NK-92 (cell line): Measurements from ENCODE around the gene OTOGL.

ENCODE experiments used
- DNase-seq: peaks from one replicate; lab custom pipeline; 2025; ENCODE audit not compliant: unreplicated experiment; lab: John Stamatoyannopoulos, UW

Gene OTOGL

DNA sequence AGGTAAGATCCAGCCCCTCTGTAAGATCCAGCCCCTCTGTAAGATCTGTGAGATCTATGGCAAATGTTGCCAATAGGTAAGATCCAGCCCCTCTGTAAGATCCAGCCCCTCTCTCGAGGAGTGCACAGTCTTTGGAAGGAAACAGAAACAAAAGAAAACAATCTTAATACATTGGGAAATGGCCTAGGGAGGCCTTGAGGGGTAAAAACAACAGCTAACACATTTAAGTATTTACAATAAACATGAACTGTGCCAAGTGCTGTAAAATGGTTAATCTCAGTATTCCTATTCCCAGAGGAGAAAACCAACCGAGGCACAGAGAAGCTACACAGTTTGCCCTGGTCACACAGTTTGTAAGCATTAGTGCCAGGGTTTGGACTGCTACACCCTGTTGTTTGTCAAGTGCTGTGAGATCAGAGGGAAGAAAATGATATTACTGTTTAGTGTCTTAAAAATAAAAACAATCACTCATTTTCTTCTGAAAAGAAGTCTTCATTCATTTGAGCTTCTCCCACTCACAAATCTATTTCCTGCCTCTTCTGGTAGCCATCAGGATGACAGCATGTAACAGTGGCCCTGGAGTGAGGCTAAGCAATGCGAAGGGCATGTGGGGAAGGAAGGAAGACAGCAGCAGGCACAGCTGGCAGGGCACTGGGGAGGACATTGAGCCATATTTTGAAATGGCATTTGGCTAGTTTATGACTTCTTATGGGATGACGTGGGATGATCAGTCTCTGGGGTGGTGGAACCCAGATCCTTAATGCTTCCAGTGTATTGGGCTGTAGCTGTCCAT is 226.0 kb downstream of the OTOGL start:
- DNase-seq, result no peak

DNA sequence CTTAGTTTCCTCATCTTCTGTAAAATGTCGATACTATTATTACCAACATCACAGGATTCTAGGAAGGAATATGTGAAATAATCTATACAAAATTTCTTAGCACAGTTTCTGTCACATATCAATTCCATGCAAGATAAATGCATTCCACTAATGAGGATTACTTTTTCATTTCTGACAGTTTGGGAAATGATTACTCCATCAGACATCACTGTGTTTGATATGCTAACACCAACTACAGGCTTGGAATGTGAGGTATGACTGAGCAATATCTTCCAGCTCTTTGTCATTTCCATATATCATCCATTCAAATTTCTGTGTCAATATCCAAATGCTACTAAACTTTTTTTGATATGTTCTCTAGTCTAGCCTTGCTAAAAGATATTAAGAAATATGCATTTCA is 233.5 kb downstream of the OTOGL start:
- no peak for DNase-seq

DNA sequence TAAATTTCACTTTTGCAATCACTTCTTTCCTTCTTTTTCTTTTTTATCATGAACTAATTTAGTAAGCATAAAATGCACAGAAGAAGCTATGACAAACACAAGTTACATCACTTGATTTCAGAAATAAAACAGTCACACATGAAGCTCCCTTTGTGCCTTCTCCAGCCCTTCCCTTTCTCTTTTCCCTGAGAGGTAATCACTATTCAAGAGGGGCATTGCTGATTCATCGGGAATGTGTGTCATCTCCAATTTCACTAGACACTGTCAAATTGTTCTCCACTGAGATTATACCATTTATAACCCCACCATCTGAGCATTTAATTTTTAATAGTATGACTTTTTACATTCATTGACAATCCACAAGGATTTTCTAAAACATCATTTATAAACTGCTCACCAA is 253.1 kb downstream of the OTOGL start:
- DNase-seq, result no peak

DNA sequence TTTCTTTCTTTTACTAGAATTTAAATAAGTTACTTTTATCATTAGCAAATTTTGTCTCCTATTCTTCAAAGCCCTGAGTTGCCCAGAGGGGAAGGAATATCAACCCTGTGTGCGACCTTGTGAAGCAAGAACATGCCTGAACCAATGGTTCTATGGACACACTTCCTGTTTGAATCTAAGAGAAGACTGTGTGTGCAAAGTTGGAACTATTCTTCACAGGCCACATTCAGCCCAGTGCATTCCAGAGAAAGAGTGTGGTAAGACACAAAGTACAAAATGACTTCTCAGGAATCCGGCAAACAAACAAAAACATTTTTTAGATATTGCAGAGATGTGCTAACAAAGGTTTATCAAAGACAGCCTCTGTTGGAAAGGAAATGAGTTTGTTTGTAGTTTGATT is 253.9 kb downstream of the OTOGL start:
- DNase-seq, result no peak

DNA sequence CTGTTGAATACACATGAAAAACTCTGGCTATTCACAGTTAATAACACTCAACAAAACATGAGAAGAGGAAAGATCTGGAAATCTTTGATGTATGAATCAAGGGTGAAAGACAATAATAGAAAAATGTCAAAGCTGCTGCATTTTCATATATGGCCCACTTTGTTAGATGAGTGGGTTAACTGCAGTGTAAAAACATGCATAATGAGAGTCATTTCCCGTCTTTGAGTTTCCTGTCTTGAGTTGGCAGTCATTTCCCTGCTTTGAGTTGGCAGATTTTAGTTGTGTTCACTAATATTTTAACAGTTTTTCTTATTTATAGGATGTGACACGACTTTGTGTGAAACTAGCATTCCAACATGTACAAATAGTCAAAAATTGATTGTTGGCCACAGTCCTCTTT is 256.8 kb downstream of the OTOGL start:
- DNase-seq, result no peak

DNA sequence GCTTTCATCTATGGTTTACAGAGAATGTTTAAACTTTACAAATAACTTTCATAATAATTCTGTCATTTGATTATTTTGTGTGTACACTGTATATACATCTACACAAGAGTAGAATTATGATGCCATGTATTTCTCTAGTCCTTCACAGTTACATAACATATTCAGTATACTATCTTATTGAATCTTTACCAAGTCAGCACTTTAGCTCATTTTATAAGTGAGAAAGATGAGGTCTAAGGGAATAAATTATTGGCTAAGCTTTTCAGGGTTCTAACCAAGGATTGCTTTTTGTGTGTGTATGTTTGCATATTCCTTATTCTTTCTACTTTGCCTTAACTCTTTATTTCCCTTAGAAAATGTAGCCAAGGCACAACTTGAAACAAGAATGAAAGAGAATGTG is 260.4 kb downstream of the OTOGL start:
- no peak for DNase-seq

DNA sequence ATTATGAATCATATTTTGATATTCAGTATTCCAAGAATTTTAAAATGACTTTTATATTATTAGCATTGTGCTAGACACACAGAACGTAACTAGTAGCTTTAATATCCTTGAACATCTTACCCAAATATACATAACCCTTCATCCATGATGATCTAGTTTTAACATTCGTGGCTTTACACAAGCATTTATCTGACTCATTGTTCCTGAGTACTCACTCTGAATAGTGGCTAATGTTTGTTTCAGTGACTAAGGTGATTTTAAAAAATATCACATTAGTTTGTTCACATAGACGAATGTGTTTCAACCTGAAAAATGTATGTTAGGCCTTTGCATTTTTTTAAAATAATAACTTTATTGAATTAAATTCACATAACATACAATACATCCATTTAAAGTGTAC is 264.7 kb downstream of the OTOGL start:
- DNase-seq, result no peak

DNA sequence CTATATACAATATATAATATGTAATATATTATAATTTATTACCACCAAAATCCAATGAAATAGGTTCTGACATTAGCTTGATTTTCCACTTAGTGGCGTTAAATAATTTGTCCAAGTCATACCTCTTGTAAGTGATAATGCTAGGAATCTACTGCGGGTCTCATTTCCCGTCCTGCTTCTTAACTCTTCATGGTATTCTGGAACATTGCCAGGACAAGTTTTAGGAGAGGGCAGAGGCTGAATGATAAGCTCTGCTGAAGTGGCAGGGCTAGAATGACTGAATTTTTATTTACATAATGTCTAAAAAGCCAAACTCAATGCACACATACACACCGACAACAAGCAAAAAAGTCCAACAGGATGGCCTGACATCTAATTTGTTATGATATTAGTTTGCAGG is 274.3 kb downstream of the OTOGL start:
- no peak for DNase-seq

DNA sequence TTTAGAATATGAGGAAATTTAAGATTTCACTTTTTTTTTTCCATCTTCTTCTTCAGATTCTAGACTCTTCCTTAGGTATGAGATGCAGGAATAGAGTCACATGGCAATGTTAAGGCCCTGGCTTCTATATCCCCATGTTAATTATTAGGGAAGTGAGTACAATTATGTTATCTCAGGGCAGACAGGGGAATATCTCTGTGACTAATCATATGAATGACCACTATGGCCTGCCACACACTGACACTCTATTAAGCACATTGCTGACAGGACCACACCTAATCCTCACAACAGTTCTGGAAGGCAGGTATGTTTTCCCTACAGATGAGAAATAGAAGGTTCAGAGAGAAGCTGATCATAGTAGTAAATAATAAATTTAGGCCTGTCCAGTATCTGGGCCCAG is 275.3 kb downstream of the OTOGL start:
- no peak for DNase-seq

DNA sequence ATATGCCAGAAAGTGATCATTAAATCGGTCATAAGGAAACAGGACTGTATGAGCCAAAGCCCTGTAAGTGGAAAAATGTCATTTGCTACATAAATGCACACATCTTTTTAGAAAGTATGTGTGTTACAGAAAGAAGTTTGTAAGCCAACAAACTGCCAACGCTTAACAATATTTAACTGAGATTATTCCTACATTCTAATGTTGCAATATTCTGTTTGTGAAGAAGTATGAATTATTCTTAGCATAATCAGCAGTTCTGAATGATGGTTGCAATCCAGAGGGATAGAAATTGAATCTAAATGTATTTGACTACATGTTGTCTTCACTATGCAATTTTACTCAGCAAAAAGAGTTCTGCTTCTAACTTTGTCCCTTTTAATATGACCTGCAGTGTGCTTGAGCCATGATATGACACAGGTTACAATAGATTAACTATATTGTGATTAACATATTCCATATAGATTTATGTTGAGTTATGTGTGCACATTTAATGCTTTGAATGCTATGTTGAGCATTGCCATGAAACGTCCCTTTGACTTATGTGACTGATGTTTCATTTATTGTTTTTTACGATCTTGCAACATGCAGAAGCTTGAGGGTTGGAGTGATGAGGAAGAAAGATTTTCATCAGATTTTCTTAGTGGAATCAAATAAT is 277.9 kb downstream of the OTOGL start:
- DNase-seq, result no peak

DNA sequence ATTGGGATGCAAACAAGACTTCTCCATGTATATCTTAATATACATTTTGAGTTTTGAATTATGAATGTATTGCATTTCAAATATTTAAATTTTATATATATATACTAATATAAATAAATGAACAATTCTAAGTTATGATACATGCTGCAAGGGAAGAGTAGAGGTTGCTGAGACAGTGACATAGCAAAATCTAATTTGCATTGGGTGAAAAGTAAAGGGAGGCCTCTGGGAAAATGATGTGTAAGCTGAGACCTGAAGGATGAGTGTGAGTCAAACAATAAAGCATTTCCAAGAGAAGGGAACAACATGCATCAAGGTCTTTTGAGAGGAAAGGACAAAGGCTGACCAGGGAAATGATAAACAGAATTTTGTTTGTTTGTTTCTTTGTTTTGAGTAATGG is 281.8 kb downstream of the OTOGL start:
- DNase-seq, result no peak

DNA sequence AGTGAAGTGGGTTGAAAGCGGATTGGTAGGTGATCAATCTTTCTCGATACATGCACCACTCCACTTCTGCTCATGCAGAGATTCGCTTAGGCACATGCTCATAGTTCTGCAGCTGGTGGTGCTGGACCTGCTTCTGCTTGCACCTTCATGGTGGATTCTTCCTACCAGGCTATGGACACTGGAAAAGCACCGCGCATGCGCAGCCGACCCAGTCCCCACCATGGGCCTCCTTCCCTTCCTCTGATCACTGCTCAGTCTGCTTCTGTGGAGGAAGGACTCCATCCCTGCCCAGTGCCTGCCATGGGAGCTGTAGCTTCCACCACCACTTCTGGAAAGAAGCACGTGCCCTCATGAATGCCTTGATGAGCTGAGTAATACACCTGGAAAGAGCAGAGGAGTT is 282.9 kb downstream of the OTOGL start:
- DNase-seq, result no peak

DNA sequence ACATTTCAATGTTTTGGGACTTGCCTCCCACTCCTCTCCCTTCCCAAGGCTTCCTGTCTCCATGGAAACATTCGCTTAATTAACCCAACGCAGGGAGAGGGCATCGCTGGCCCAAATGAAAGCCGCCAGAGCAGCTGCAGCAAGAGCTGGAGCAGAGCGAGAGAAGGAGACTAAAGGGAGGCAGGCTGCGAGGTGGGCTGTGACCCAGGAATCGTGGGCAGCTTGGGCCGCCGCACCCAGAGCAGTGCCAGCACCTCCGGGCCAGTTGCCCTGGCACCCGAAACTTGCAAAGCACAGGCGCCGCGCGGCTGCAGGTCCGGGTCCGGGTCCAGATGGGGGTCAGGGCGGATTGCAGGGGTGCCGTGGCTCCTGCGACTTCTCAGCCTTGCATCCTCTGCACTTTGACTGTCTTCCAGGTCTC is 301.2 kb downstream of the OTOGL start:
- no peak for DNase-seq

DNA sequence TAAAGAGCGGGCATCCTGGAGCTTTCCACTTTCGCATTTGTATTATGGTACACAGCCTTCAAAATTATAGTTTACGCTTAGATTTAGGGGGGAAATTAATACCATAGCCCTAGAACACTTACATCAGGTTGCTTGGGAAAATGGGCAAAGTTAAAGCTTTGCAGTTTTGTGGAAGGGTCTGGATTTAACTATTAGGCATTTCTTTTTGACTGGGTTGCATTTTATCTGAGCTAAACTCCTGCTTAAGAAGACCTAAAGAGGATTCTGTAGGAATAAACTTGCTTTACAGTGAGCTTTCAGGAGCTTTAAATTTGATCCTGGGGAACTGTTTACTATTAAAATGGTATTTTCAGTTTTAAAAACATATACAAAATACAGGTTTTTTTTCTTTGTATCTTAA is 301.9 kb downstream of the OTOGL start:
- DNase-seq, result no peak

DNA sequence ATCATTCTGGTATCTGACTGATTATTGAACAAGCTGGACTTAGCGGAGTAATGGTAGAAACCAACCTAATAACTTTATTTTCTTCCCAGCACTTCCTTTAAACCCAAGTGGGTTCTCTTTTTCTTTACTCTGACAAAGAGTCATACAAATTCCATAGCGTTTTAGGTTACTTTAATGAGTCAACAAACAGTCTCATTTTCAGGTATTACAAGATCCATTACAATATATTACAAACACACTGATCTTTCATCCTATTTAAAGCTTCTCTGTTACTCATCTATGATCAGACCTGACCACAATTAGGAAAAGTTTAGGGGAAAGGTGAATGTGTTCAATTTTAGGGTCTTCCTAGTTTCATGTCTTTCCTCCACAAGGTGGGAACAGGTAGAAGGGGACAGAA is 305.3 kb downstream of the OTOGL start:
- no peak for DNase-seq

DNA sequence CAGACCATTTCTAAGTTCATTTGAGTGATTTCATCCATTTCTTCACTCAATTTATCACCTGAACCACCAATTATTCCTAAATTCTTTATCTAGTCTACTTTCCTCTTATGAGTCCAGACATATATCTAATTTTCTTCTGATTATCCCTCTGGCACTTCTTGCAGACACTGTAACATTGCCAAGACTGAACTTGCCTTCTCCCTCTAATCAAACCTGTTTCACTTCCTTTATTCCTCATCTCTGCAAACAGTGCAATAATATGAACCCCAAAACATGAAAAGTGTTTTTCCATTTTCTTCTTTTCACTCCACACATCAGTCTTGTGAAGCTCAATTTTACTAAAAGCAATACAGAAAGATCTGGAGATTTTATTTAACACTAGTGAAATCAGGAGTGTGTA is 306.9 kb downstream of the OTOGL start:
- no peak for DNase-seq

DNA sequence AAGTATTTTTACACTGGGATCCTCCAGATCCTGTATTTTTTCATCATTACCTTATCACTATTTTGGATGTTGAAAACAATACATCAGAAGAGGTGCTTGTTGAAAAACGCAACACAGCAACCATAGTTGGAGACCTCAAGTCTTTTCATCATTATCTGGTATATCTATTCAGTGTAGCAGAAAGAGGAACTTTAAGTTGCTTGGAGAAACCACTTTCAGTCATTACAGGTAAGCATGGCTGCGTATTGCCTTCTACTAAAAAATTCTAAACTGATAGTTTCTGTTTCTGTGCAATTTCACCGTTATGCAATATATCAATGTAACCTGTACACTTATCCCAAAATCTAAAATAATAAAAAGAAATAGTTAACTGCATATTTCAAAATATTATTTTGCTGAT is 312.4 kb downstream of the OTOGL start:
- DNase-seq, result no peak

DNA sequence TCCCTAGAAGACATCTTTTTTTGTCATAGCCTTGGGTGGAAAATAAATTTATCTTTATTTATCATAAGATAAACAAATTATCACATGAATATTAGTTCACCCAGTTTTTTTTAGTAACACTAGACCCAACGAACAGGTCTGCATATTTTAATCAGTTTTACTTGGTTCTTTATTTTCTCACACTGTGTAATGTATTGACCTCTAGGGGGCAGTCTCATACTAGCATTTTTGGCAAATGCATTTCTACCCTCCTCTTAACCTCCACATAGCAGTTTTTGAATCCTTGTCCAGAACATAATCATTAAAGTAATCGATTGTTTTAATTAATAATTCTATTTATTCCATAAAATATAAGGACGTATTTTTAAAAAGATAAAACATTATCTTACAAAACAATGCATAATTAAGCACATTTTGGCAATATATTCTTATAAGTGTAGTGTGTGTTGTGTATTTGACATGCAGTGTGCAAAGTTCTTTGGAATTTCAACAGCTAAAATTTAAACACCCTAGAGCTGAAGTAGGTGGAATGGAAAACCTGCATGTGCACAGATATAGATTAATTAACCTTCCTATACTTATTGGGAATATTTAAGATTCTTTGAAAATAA is 313.1 kb downstream of the OTOGL start:
- no peak for DNase-seq

DNA sequence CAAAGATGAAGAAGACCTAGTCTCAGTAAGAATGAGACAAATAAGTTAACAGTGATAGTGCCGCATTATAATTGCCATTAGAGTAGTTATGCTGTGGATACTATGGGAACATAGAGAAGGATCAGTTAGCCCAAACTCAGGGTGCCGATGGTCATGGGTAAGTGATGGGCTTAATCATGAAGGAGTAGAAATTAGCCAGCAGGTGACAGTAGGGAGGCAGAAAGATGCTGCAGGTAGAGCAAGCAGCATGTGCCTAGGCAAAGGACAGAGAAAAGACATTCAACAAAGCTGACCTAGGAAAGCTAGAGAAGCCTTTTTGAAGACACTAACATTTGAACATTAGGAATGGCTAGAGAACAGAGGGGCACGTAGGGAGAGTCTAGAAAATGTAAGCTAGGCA is 314.1 kb downstream of the OTOGL start:
- no peak for DNase-seq

DNA sequence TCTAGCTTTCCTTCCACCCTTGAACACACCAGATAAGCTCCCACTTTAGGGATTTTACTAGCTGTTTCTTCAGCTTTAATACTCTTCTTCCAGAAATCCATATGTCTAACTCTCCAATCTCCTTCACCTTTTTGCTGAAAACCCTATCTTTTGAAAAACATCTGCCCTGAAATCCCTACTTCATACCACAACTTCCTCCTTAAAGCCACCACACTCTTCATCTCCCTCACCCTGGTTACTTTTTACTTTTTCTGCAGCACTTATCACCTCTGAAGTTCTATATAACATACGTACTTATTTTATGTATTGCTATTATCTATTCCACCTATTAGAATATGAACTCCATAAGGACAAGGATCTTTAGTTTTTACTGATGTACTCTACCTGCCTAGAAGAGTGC is 316.1 kb downstream of the OTOGL start:
- no peak for DNase-seq

DNA sequence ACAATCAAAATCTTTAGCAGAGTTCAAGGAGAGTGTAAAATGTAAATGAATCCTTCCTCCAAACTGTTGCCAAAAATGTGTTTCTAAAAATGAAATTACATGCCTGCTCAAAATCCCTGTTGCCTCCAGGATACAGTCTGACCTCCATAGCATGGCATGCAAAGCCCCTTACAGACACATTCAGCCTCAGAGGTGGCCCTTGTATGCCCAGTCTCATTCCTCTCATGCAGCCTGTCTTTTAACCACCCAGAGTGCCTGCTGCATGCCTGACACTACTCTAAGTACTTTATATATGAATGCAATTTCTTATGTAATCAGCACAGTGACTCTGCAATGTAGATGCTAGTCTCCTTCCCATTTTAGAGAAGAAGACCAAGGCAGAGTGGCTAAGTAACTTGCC is 320.3 kb downstream of the OTOGL start:
- DNase-seq, result no peak

DNA sequence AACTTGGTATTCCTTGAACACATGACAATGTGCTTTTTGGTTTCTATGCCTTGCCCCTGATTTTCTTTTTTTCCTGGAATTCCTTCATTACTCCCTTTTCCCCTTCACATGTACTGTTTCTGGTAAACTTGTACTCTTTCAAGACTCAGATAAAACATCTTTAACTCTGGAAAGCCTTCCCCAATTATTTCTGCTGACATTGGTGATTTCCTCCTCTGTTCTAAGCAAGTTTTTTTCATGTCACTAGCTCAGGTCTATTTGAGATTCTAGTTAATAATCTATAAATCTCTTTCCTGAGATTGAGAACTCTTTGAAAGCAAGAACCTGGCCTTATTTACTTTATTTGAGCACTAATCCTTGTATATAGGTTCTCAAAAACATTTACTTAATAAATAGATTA is 320.7 kb downstream of the OTOGL start:
- DNase-seq, result no peak

DNA sequence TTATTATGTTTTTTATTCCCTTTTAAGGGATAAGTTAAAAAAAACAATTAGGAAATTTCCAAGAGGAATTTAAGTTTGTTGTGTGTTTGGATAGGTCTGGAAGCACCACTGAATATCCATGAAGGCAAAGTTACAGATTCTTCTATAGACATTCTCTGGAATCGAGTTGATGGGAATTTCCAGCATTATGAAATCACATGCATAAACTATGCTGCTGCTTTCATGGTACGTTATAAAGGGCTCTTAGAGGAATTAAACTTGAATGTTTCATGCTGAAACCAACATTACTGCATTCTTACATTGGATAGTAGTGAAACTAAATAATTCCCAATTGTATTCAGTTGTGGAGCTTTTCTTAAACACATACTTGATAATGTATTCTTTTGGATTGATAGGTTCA is 323.2 kb downstream of the OTOGL start:
- DNase-seq, result no peak
